GM12872 (cell line): Measurements from ENCODE around the gene TBX6.

Experiments used
- CTCF ChIP-seq: IDR thresholded peaks from 3 replicates; pipeline ENCODE4 v1.5.1; 2011; ENCODE audit warnings: low read depth, mild to moderate bottlenecking, low read length, moderate library complexity; ENCODE audit not compliant: insufficient read depth

The TBX6 gene

DNA sequence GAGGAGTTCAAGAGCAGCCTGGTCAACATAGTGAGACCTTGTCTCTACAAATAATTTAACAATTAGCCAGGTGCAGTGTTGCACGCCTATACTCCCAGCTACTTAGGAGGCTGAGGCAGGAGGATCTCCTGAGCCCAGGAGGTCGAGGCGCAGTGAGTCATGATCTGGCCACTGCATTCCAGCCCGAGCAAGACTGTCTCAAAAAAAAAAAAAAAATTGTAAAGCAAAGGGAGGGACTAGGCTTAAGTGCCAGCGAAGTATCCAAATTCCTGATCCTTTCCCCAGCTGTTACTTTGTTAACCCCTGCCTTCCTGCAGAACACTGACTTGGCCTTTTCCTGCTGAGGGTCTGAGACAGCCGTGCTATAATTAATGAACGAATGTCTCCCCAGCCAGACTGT, 18.9 kb upstream of the TBX6 start:
- no peak for TF ChIP-seq CTCF

DNA sequence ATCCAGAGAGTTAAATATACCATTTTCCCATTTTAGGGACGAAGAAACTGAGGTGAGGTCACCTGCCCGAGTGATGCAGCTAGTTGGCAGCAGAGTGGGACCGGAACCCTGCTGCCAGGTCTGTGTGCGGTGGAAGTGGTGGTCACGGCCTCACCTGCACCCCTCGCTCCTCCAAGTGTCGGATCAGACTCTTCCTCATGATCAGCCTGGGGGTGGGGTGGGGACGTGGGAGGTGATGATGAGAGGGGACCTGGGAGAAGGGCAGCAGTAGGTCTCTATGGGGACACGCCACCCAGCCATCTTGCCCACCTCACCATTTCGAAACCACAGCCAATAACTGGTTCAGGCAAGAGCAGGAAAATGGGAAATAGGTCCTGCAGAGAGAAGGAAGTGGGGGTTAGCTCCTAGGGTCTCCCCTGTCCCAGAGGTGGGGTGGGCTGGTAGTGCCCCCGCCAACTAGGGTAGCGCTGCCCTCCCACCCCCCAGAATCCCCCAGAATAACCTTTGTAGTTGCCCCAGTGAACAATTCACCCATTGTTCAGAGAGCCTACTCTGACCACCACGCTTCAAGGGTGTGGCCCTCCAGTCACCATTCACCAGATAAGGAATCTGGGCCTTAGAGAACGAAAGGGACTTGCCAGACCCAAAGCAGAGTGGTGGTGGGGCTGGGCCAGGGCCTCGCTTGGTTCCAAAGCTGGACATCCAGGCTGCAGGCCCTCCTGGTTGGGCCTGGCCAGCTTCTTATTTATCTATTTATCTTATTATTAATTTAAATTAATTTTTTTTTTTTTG, 16.5 kb upstream of the TBX6 start:
- TF ChIP-seq CTCF = no peak

- TF ChIP-seq CTCF = no peak
These were observed 12.8 kb upstream of the TBX6 start for GRCh38 chr16:30104492-30104891.

- TF ChIP-seq CTCF = no peak
These were observed 12.4 kb upstream of the TBX6 start for GRCh38 chr16:30104090-30104489.

- TF ChIP-seq CTCF = no peak
These were observed 5.3 kb upstream of the TBX6 start for GRCh38 chr16:30096862-30097563.

DNA sequence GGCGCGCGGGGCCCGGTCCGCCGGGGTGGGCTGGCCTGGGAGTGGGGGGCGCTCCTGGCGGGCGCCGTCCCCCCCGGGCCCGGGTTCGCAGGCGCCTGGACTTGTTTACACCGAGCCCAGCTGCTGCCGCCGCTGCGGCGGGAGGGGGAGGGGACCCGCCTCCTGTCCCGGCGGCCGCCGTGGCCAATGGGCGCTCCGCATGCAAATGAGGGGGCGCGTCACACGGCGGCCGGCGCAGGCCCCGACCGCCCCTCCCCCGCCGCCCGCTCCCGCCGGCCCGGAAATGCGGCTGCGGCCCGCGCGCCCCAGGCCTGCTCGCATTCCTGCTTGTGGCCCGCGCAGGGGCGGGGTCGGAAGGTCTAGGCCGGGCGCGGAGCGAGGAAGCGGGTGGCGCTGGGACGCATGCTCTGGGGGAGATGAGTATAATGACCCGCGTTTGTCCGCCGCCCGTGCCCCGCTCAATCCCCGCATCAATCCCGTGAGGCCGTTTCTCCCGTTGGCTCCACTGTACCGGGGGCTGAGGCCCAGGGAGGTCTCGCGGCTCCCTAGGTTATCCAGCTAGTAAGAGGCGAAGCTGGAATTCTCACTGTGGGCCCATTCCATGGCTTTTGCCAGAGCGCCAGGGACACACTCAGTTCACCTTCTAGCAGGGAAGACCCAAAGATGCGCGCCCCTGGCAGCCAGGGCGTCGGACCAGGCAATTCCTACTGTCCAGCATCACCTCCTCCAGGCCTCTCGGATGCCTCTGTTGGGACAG, 4.6 kb upstream of the TBX6 start, which contains the start of gene YPEL3:
Gene YPEL3 (minus strand): TSS at position 109 of the 757 bp plus-strand sequence. CDS start 731 bp downstream, outside the sequence.
- no peak for TF ChIP-seq CTCF
